SK-N-SH treated with all-trans-retinoic acid at 6 μM for 48 hours (cell line): Measurements from ENCODE around the gene SF3A1.

Source experiments
- CSDC2 ChIP-seq: fragments of 250-450 bp; sonication (Bioruptor Pico); IDR thresholded peaks from 2 replicates; pipeline ENCODE4 v1.5.0; 2020; ENCODE audit warnings: mild to moderate bottlenecking, moderate library complexity
- ZFP3 ChIP-seq: fragments of 250-450 bp; sonication (Bioruptor Pico); IDR thresholded peaks from 2 replicates; pipeline ENCODE4 v1.5.0; 2020; ENCODE audit warnings: mild to moderate bottlenecking, moderate library complexity
- TF ChIP-seq, protein P1 (sequence below): fragments of 250-450 bp; sonication (Bioruptor Pico); IDR thresholded peaks from 2 replicates; pipeline ENCODE4 v1.8.0; 2020; ENCODE audit warnings: mild to moderate bottlenecking, moderate library complexity, borderline replicate concordance

DNA sequence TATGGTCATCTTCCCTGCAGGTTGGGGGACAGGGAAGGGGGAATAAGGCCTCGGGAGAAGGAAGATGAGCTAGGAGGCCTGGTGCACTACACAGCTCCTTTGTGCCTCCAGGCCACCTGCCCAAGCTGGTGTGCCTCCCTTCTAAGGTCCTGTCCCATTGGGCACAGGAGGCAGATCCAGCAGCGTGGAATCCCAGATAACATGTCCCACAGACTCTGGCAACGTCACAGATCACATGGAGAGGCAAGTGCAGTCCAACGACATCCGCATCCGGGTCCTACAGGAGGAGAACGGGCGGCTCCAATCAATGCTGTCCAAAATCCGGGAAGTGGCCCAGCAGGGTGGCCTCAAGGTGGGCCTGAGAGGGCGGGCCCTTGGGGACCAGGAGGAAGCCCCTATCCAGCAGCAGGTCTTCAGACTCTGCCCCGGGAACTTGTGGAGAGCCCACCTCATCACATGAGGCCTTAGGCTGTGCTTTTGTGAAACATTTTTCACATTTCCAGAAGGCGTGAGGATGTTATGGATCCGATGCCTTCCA lies 18.7 kb upstream of the SF3A1 start:
- no peak for TF ChIP-seq CSDC2 (CRISPR knock-in tag)
- TF ChIP-seq, protein P1, sequence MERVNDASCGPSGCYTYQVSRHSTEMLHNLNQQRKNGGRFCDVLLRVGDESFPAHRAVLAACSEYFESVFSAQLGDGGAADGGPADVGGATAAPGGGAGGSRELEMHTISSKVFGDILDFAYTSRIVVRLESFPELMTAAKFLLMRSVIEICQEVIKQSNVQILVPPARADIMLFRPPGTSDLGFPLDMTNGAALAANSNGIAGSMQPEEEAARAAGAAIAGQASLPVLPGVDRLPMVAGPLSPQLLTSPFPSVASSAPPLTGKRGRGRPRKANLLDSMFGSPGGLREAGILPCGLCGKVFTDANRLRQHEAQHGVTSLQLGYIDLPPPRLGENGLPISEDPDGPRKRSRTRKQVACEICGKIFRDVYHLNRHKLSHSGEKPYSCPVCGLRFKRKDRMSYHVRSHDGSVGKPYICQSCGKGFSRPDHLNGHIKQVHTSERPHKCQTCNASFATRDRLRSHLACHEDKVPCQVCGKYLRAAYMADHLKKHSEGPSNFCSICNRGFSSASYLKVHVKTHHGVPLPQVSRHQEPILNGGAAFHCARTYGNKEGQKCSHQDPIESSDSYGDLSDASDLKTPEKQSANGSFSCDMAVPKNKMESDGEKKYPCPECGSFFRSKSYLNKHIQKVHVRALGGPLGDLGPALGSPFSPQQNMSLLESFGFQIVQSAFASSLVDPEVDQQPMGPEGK (CRISPR knock-in tag), result no peak
- TF ChIP-seq ZFP3 (CRISPR knock-in tag), result no peak
